SU-DHL-6 (cell line): ENCODE results near the gene RHOT1.

Experiments
- H2AFZ ChIP-seq: fragments of 200-600 bp; sonication (generic); 2 replicates; pipeline ENCODE4 v1.6.1; 2014; ENCODE audit warnings: low read depth, mild to moderate bottlenecking, moderate library complexity, mixed read lengths, antibody characterized with exemption, low read length; ENCODE audit not compliant: severe bottlenecking
- H3F3A ChIP-seq: fragments of 200-600 bp; shearing (Covaris generic); 2 replicates; pipeline ENCODE4 v1.6.0; 2016; ENCODE audit warnings: antibody characterized with exemption, mild to moderate bottlenecking; ENCODE audit not compliant: insufficient read depth
- H3K27ac ChIP-seq: fragments of 200-600 bp; sonication (generic); 2 replicates; pipeline ENCODE4 v1.5.1; 2016; ENCODE audit warnings: low read depth, mild to moderate bottlenecking, low read length, moderate library complexity, mixed read lengths
- H3K27me3 ChIP-seq: fragments of 200-600 bp; sonication (generic), shearing (Covaris generic); 2 replicates; pipeline ENCODE4 v1.6.0; 2014; ENCODE audit warnings: mild to moderate bottlenecking, low read length
- H3K36me3 ChIP-seq: fragments of 200-600 bp; sonication (generic); 2 replicates; pipeline ENCODE4 v1.6.1; 2014; ENCODE audit warnings: mild to moderate bottlenecking, low read length, mixed read lengths
- H3K4me2 ChIP-seq: fragments of 300-600, 200-600 bp; shearing (Covaris generic), sonication (generic); 2 replicates; pipeline ENCODE4 v1.6.0; 2014; ENCODE audit warnings: low read length, low read depth, mild to moderate bottlenecking; ENCODE audit not compliant: poor library complexity, severe bottlenecking
- H3K4me3 ChIP-seq: fragments of 200-600 bp; sonication (generic); 2 replicates; pipeline ENCODE4 v1.5.1; 2014; ENCODE audit warnings: antibody characterized with exemption, low read length, mild to moderate bottlenecking, mixed read lengths; ENCODE audit not compliant: insufficient read depth, poor library complexity, severe bottlenecking
- H3K79me2 ChIP-seq: fragments of 200-600 bp; sonication (generic); 2 replicates; pipeline ENCODE4 v1.6.1; 2014; ENCODE audit warnings: mild to moderate bottlenecking, low read length, moderate library complexity; ENCODE audit not compliant: insufficient read depth
- H3K9ac ChIP-seq: fragments of 200-600 bp; sonication (generic); 2 replicates; pipeline ENCODE4 v1.7.0; 2014; ENCODE audit warnings: mild to moderate bottlenecking, low read length
- H3K9me2 ChIP-seq: fragments of 200-600 bp; sonication (generic); replicated peaks from 2 replicates; pipeline ENCODE4 v1.6.1; 2014; ENCODE audit warnings: low read length; ENCODE audit not compliant: insufficient read depth
- H3K9me3 ChIP-seq: fragments of 200-600 bp; sonication (generic); 2 replicates; pipeline ENCODE4 v1.6.1; 2014; ENCODE audit warnings: low read length, mixed read lengths; ENCODE audit not compliant: insufficient read depth
- H4K20me1 ChIP-seq: fragments of 200-600 bp; sonication (generic); 2 replicates; pipeline ENCODE4 v1.6.1; 2014; ENCODE audit warnings: low read depth, mild to moderate bottlenecking, antibody characterized with exemption, low read length, moderate library complexity, mixed read lengths
- CTCF ChIP-seq: fragments of 200-600 bp; sonication (generic); IDR thresholded peaks from one replicate; pipeline ENCODE4 v1.5.1; 2017; ENCODE audit warnings: antibody characterized with exemption, mild to moderate bottlenecking, low read length, moderate library complexity; ENCODE audit not compliant: insufficient read depth, poor library complexity, severe bottlenecking
- EZH2phosphoT487 ChIP-seq: fragments of 200-600 bp; sonication (generic), shearing (Covaris generic); conservative IDR thresholded peaks from 2 replicates; pipeline ENCODE4 v1.6.1; 2018; ENCODE audit warnings: mild to moderate bottlenecking, antibody characterized with exemption, low read length, moderate library complexity, mixed read lengths

RHOT1 gene

GRCh38 chr17:32271844-32272243, 129.5 kb downstream of the RHOT1 start:
- no peak overlapping the region for H3K4me3 ChIP-seq
- H3K4me2 ChIP-seq = no peak overlapping the region
- no peaks in the 10 kb centered on the region for H3F3A ChIP-seq
- no peak overlapping the region for H2AFZ ChIP-seq
- H3K27ac ChIP-seq = no peak overlapping the region
- H4K20me1 ChIP-seq = no peaks in the 10 kb centered on the region
- no peak overlapping the region for H3K9ac ChIP-seq
- no peaks in the 10 kb centered on the region for H3K27me3 ChIP-seq
- H3K36me3 ChIP-seq = no peaks in the 10 kb centered on the region
- no peaks in the 10 kb centered on the region for H3K9me2 ChIP-seq
- no peaks in the 10 kb centered on the region for H3K79me2 ChIP-seq
- H3K9me3 ChIP-seq = no peaks in the 10 kb centered on the region
- TF ChIP-seq CTCF (no peak), EZH2phosphoT487 (no peak)

GRCh38 chr17:32274101-32274500, 131.8 kb downstream of the RHOT1 start:
- H3K27me3 ChIP-seq = no peaks in the 10 kb centered on the region
- TF ChIP-seq CTCF = no peak
- H3K9ac ChIP-seq = no peak overlapping the region
- no peak overlapping the region for H3K4me3 ChIP-seq
- H3F3A ChIP-seq = no peaks in the 10 kb centered on the region
- H4K20me1 ChIP-seq = no peaks in the 10 kb centered on the region
- no peak overlapping the region for H3K4me2 ChIP-seq
- no peaks in the 10 kb centered on the region for H3K9me3 ChIP-seq
- H3K36me3 ChIP-seq = no peaks in the 10 kb centered on the region
- H3K27ac ChIP-seq = no peak overlapping the region
- no peak overlapping the region for H2AFZ ChIP-seq
- H3K9me2 ChIP-seq = no peaks in the 10 kb centered on the region
- H3K79me2 ChIP-seq = no peaks in the 10 kb centered on the region

GRCh38 chr17:32274643-32275042, 132.3 kb downstream of the RHOT1 start:
- no peaks in the 10 kb centered on the region for H3K9me2 ChIP-seq
- H3K27me3 ChIP-seq = no peaks in the 10 kb centered on the region
- no peaks in the 10 kb centered on the region for H3F3A ChIP-seq
- H3K36me3 ChIP-seq = no peaks in the 10 kb centered on the region
- H3K4me2 ChIP-seq = no peak overlapping the region
- no peak overlapping the region for H3K4me3 ChIP-seq
- no peak overlapping the region for H2AFZ ChIP-seq
- H3K9ac ChIP-seq = no peak overlapping the region
- TF ChIP-seq EZH2phosphoT487 = no peak
- TF ChIP-seq CTCF = no peak
- no peaks in the 10 kb centered on the region for H3K79me2 ChIP-seq
- H4K20me1 ChIP-seq = no peaks in the 10 kb centered on the region
- no peaks in the 10 kb centered on the region for H3K9me3 ChIP-seq
- no peak overlapping the region for H3K27ac ChIP-seq
